ENCODE data around the gene KIAA0408. TPM values are rescaled to one million over a fixed set of nuclear protein-coding genes. Genes with fewer than 3 reads are reported as not detected.
"Not testable (repeated sequence)": the region's sequence is repeated elsewhere in the genome, so short reads cannot be mapped to it uniquely, and the experiment has no call there.

Gene KIAA0408
- polyA plus RNA-seq, 4 donors = 3.5 to 5.5 (median 4.1) TPM

- peak; percentile 16 to 46 (median 22) for DNase-seq (ENCODE audit: low read depth in 4 of 4, low spot score in 3 of 4)
Measured at GRCh38 chr6:127420556-127420955, 38.6 kb downstream of the KIAA0408 start.

- DNase-seq (ENCODE audit: low read depth in 4 of 4, low spot score in 3 of 4) = no peak
Measured at GRCh38 chr6:127415096-127415495, 44.1 kb downstream of the KIAA0408 start.

GRCh38 chr6:127413123-127413522 is 46.1 kb downstream of the KIAA0408 start:
- DNase-seq (ENCODE audit: low read depth in 4 of 4, low spot score in 3 of 4) = not testable (repeated sequence)

GRCh38 chr6:127412016-127412415 is 47.2 kb downstream of the KIAA0408 start:
- not testable (repeated sequence) for DNase-seq (ENCODE audit: low read depth in 4 of 4, low spot score in 3 of 4)

Other genes starting within 250 kb of the KIAA0408 start
- 10 to 100 TPM; 75.9 to 92.1 (median 91.1) TPM for gene RNF146, start 192.5 kb downstream of the KIAA0408 start, polyA plus RNA-seq (ENCODE audit: insufficient read length in 4 of 4)
- 10 to 100 TPM; 79.6 to 98.7 (median 90.0) TPM for gene ECHDC1, start 115.8 kb downstream of the KIAA0408 start, polyA plus RNA-seq (ENCODE audit: insufficient read length in 4 of 4)
- 1 to 10 TPM in 3 of 4 donors, under 1 TPM in 1; 0.91 to 1.2 (median 1.2) TPM for gene C6orf58, start 117.8 kb upstream of the KIAA0408 start, polyA plus RNA-seq (ENCODE audit: insufficient read length in 4 of 4)